Kidney epithelial cell (primary cell): ENCODE measurements around the gene MRM1. TPM values are rescaled to one million over a fixed set of nuclear protein-coding genes. Genes with fewer than 3 reads are reported as not detected.
"Not testable (repeated sequence)": the region's sequence is repeated elsewhere in the genome, so short reads cannot be mapped to it uniquely, and the experiment has no call there.

Experiments used
- DNase-seq: peaks from one replicate; pipeline ENCODE4 v3.0.0-alpha.2; 2010; ENCODE audit warnings: low read depth
- H3K27me3 ChIP-seq: 2 replicates; pipeline ENCODE4 v1.6.0; 2011; ENCODE audit warnings: low read length; ENCODE audit not compliant: control insufficient read depth, insufficient read depth
- H3K36me3 ChIP-seq: 2 replicates; pipeline ENCODE4 v1.5.1; 2011; ENCODE audit warnings: low read length; ENCODE audit not compliant: control insufficient read depth, insufficient read depth
- H3K4me3 ChIP-seq: 2 replicates; pipeline ENCODE4 v1.5.1; 2011; ENCODE audit warnings: low read depth, mild to moderate bottlenecking, control low read depth, low read length
- CTCF ChIP-seq: IDR thresholded peaks from 2 replicates; pipeline ENCODE4 v1.5.1; 2011; ENCODE audit warnings: mild to moderate bottlenecking, moderate library complexity, low read length, control low read depth, inconsistent platforms; ENCODE audit not compliant: insufficient read depth, poor library complexity, severe bottlenecking
- total RNA-seq: library from RNA; depleted of rRNA; stranded (reverse); fragments of >200 nt; gene quantifications from 2 replicates; pipeline ENCODE4 v1.2.3, GENCODE V29; 2015

MRM1 gene
- total RNA-seq, 1 donor from 2014 or later, result 6.6 TPM

GRCh38 chr17:36602030-36602748, 806 bp downstream of the MRM1 start:
- Histone ChIP-seq H3K27me3 (no peaks in the 10 kb centered on the region), H3K36me3 (peaks cover 1% of the 10 kb centered on the region), H3K4me3 (peak overlapping the region; percentile 67)
- no peak for TF ChIP-seq CTCF
- no peak for DNase-seq

- no peak for DNase-seq
- Histone ChIP-seq H3K36me3 (peaks cover 1% of the 10 kb centered on the region), H3K27me3 (no peaks in the 10 kb centered on the region), H3K4me3 (peak overlapping the region; percentile 67)
- TF ChIP-seq CTCF, result peak; percentile 95
Observed at GRCh38 chr17:36602924-36603384, 1.6 kb downstream of the MRM1 start.

- H3K36me3 ChIP-seq, H3K27me3 ChIP-seq, DNase-seq, H3K4me3 ChIP-seq: not testable (repeated sequence)
Observed at GRCh38 chr17:36605028-36605427, 3.6 kb downstream of the MRM1 start.

GRCh38 chr17:36608280-36608679, 6.9 kb downstream of the MRM1 start:
- peaks cover 1% of the 10 kb centered on the region for H3K36me3 ChIP-seq
- DNase-seq, result no peak
- TF ChIP-seq CTCF, result no peak
- no peak overlapping the region for H3K4me3 ChIP-seq
- no peaks in the 10 kb centered on the region for H3K27me3 ChIP-seq

GRCh38 chr17:36608794-36609497, 7.6 kb downstream of the MRM1 start:
- no peak for DNase-seq
- peak; percentile 53 for TF ChIP-seq CTCF

GRCh38 chr17:36609498-36609862, 8.1 kb downstream of the MRM1 start:
- no peaks in the 10 kb centered on the region for H3K36me3 ChIP-seq
- no peak for TF ChIP-seq CTCF
- no peak overlapping the region for H3K4me3 ChIP-seq

More at GRCh38 chr17:36608794-36609497, 7.6 kb downstream of the MRM1 start:
- Histone ChIP-seq H3K27me3 (no peaks in the 10 kb centered on the region), H3K36me3 (no peaks in the 10 kb centered on the region), H3K4me3 (no peak overlapping the region)

More at GRCh38 chr17:36609498-36609862, 8.1 kb downstream of the MRM1 start:
- H3K27me3 ChIP-seq, result no peaks in the 10 kb centered on the region
- DNase-seq, result no peak
